MM.1S (cell line): Measurements from ENCODE around the gene OR8B4.
"Not testable (repeated sequence)": the region's sequence is repeated elsewhere in the genome, so short reads cannot be mapped to it uniquely, and the experiment has no call there.

ENCODE experiments used
- DNase-seq: peaks from one replicate; pipeline ENCODE4 v3.0.0-alpha.2; 2015
- H2AFZ ChIP-seq: fragments of 300-600 bp; sonication (generic); 2 replicates; pipeline ENCODE4 v1.6.0; 2016; ENCODE audit warnings: antibody characterized with exemption, low read length
- H3F3A ChIP-seq: fragments of 300-600 bp; sonication (generic); 2 replicates; pipeline ENCODE4 v1.6.1; 2016; ENCODE audit warnings: mild to moderate bottlenecking, antibody characterized with exemption, low read length, moderate library complexity, mixed read lengths; ENCODE audit not compliant: insufficient read depth
- H3K27ac ChIP-seq: fragments of 300-600 bp; sonication (generic); 2 replicates; pipeline ENCODE4 v1.5.1; 2016; ENCODE audit warnings: mild to moderate bottlenecking, low read length
- H3K27me3 ChIP-seq: fragments of 300-600 bp; sonication (generic); replicated peaks from 2 replicates; pipeline ENCODE4 v1.6.0; 2016; ENCODE audit warnings: low read length; ENCODE audit not compliant: insufficient read depth
- H3K36me3 ChIP-seq: fragments of 300-600 bp; sonication (generic); replicated peaks from 2 replicates; pipeline ENCODE4 v1.6.1; 2016; ENCODE audit warnings: mild to moderate bottlenecking, low read length, mixed read lengths; ENCODE audit not compliant: insufficient read depth
- H3K4me1 ChIP-seq: fragments of 300-600 bp; sonication (generic); 2 replicates; pipeline ENCODE4 v1.6.1; 2016; ENCODE audit warnings: low read length, mixed read lengths
- H3K4me2 ChIP-seq: fragments of 300-600 bp; sonication (generic); 2 replicates; pipeline ENCODE4 v1.6.0; 2016; ENCODE audit warnings: low read depth, low read length
- H3K4me3 ChIP-seq: fragments of 300-600 bp; sonication (generic); 2 replicates; pipeline ENCODE4 v1.5.1; 2016; ENCODE audit warnings: low read length, mixed read lengths
- H3K79me2 ChIP-seq: fragments of 300-600 bp; sonication (generic); 2 replicates; pipeline ENCODE4 v1.6.1; 2016; ENCODE audit warnings: mixed run types, low read length, mixed read lengths
- H3K9ac ChIP-seq: fragments of 300-600 bp; sonication (generic); 2 replicates; pipeline ENCODE4 v1.6.1; 2016; ENCODE audit warnings: low read length, mixed read lengths
- H3K9me2 ChIP-seq: fragments of 300-600 bp; sonication (generic); replicated peaks from 2 replicates; pipeline ENCODE4 v1.6.1; 2016; ENCODE audit warnings: mild to moderate bottlenecking, low read length, mixed read lengths; ENCODE audit not compliant: insufficient read depth
- H3K9me3 ChIP-seq: fragments of 300-600 bp; sonication (generic); replicated peaks from 2 replicates; pipeline ENCODE4 v1.6.1; 2016; ENCODE audit warnings: mild to moderate bottlenecking, low read length, mixed read lengths; ENCODE audit not compliant: insufficient read depth
- H4K20me1 ChIP-seq: fragments of 300-600 bp; sonication (generic); 2 replicates; pipeline ENCODE4 v1.6.1; 2016; ENCODE audit warnings: mild to moderate bottlenecking, low read length, moderate library complexity, mixed read lengths; ENCODE audit not compliant: insufficient read depth
- EZH2 ChIP-seq: fragments of 300-600 bp; sonication (generic); optimal IDR thresholded peaks from 2 replicates; pipeline ENCODE3; 2017; ENCODE audit warnings: low read depth, mild to moderate bottlenecking, antibody characterized with exemption, low read length, mixed read lengths
- EZH2phosphoT487 ChIP-seq: fragments of 300-600 bp; sonication (generic); IDR thresholded peaks from 2 replicates; pipeline ENCODE4 v1.6.1; 2018; ENCODE audit warnings: antibody characterized with exemption, low read length
- TF ChIP-seq, protein P1 (sequence below): fragments of 300-600 bp; sonication (generic); IDR thresholded peaks from 2 replicates; pipeline ENCODE4 v1.5.1; 2016; ENCODE audit warnings: antibody characterized with exemption, low read length, mixed read lengths

OR8B4 gene

DNA sequence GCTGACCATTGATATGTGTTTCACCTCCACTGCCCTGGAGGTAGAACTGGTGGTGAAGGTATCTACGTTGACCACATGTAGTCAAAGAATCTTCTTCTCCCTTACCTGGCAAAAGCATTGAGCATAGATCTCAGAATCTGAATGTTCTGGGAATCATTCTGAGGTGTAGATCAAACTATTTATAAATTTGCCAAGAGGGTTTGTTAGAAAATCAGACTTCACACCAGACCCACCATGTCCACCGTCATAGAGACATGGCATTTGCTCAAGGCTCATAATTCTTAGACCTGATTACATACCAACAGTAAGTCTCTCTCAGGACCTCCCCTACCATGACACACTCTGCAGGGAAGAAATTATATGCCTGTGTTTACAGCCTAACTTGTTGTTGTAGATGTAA is 40.3 kb downstream of the OR8B4 start, which contains the start of gene OR8B2:
TSS of gene OR8B2 (minus strand) at position 101 of the 400 bp plus-strand sequence. CDS start 1,156 bp downstream, outside the sequence.
- no peaks in the 10 kb centered on the region for H4K20me1 ChIP-seq
- H3K9me3 ChIP-seq = no peaks in the 10 kb centered on the region
- H3K4me1 ChIP-seq = no peaks in the 10 kb centered on the region
- H3K9me2 ChIP-seq = no peaks in the 10 kb centered on the region
- no peaks in the 10 kb centered on the region for H3F3A ChIP-seq
- no peak within 1 kb of the TSS for H2AFZ ChIP-seq
- no peak for DNase-seq
- no peaks in the 10 kb centered on the region for H3K36me3 ChIP-seq
- no peak for TF ChIP-seq EZH2
- TF ChIP-seq, protein P1, sequence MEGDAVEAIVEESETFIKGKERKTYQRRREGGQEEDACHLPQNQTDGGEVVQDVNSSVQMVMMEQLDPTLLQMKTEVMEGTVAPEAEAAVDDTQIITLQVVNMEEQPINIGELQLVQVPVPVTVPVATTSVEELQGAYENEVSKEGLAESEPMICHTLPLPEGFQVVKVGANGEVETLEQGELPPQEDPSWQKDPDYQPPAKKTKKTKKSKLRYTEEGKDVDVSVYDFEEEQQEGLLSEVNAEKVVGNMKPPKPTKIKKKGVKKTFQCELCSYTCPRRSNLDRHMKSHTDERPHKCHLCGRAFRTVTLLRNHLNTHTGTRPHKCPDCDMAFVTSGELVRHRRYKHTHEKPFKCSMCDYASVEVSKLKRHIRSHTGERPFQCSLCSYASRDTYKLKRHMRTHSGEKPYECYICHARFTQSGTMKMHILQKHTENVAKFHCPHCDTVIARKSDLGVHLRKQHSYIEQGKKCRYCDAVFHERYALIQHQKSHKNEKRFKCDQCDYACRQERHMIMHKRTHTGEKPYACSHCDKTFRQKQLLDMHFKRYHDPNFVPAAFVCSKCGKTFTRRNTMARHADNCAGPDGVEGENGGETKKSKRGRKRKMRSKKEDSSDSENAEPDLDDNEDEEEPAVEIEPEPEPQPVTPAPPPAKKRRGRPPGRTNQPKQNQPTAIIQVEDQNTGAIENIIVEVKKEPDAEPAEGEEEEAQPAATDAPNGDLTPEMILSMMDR = no peak
- H3K4me3 ChIP-seq = no peak within 1 kb of the TSS
- H3K79me2 ChIP-seq = no peaks in the 10 kb centered on the region
- H3K9ac ChIP-seq = no peak within 1 kb of the TSS
- no peak within 1 kb of the TSS for H3K27ac ChIP-seq
- no peaks in the 10 kb centered on the region for H3K27me3 ChIP-seq
- H3K4me2 ChIP-seq = no peak within 1 kb of the TSS

DNA sequence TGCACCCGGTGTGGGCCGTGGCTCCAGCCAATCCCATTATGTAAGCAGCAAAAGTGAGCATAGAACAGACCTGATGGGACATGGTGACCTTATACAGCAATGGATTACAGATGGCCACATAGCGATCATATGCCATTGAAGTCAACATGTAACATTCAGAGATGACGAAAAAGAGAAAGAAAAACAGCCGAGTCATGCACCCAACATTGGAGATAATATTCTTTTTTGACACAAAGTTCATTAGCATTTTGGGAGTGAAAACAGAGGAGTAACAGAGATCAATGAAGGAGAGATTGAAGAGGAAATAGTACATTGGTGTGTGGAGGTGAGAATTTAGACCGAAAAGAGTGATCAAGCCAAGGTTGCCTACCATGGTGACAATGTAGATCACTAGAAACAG is 41.8 kb downstream of the OR8B4 start:
- not testable (repeated sequence) for H3K4me3 ChIP-seq, H3K27me3 ChIP-seq, H3K36me3 ChIP-seq, H4K20me1 ChIP-seq, H2AFZ ChIP-seq, H3K4me1 ChIP-seq, H3K9ac ChIP-seq, H3K27ac ChIP-seq, H3F3A ChIP-seq, H3K9me3 ChIP-seq, H3K4me2 ChIP-seq, H3K79me2 ChIP-seq, DNase-seq, H3K9me2 ChIP-seq

DNA sequence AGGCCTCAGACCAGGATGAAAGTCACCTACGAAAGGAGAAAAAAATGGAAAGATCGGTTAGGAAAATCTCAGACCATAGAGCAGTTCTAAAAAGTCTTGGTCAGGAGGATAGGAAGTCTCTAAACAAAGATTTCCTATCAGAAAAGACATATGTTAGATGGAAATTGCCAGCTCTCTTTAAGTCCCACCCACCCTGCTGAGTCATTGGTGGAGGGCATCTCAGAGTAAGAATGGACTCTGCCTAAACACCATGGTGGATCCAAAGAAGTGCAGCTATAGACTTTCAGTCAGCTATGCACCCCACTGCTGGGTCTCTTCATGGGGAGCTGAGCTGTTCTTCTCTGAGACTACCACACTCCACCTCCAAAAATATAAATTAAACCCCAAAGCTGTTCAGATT is 44.1 kb downstream of the OR8B4 start:
- Histone ChIP-seq H4K20me1 (no peaks in the 10 kb centered on the region), H3K4me2 (no peak overlapping the region), H3K4me3 (no peak overlapping the region), H3K9ac (no peak overlapping the region), H3K27me3 (no peaks in the 10 kb centered on the region), H3K9me3 (no peaks in the 10 kb centered on the region), H3K9me2 (no peaks in the 10 kb centered on the region), H3K4me1 (no peaks in the 10 kb centered on the region), H3K79me2 (no peaks in the 10 kb centered on the region), H3F3A (no peaks in the 10 kb centered on the region), H2AFZ (no peak overlapping the region), H3K27ac (no peak overlapping the region), H3K36me3 (no peaks in the 10 kb centered on the region)
- no peak for DNase-seq
- TF ChIP-seq, protein P1 = no peak
- no peak for TF ChIP-seq EZH2phosphoT487

DNA sequence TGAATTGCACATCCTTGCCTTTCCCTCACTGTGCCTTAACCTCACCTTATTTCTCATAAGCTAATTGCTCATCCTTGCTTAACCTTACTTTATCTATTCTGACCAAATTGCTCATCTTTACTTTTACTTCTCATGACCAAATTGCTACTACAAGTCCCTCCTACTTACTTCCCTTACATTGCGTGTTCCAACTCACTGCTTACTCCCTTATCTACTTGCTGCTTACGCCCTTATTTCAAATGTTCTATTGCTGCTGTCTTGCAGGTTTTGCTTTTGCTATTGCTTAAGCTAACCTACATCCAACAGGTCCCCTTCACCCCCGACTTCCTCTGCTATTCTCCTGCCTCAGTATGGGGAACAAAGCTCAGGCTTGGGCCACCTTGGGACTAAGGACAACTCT is 48.4 kb downstream of the OR8B4 start:
- no peaks in the 10 kb centered on the region for H3K9me3 ChIP-seq
- H2AFZ ChIP-seq = no peak overlapping the region
- H3K79me2 ChIP-seq = no peaks in the 10 kb centered on the region
- TF ChIP-seq EZH2 (no peak), EZH2phosphoT487 (no peak)
- TF ChIP-seq, protein P1 = no peak
- no peak overlapping the region for H3K27ac ChIP-seq
- H3K27me3 ChIP-seq = no peaks in the 10 kb centered on the region
- H3K9me2 ChIP-seq = no peaks in the 10 kb centered on the region
- H3F3A ChIP-seq = no peaks in the 10 kb centered on the region
- H3K4me3 ChIP-seq = no peak overlapping the region
- no peak overlapping the region for H3K4me2 ChIP-seq
- H4K20me1 ChIP-seq = no peaks in the 10 kb centered on the region
- H3K4me1 ChIP-seq = no peaks in the 10 kb centered on the region
- no peak for DNase-seq
- H3K36me3 ChIP-seq = no peaks in the 10 kb centered on the region
- no peak overlapping the region for H3K9ac ChIP-seq
